Retinal pigment epithelial cell (primary cell): Measurements from ENCODE around the gene MARCHF6.

Experiments
- DNase-seq: peaks from one replicate; pipeline ENCODE4 v3.0.0-alpha.2; 2010; ENCODE audit warnings: low read depth
- H3K4me3 ChIP-seq: 2 replicates; pipeline ENCODE4 v1.5.1; 2011; ENCODE audit warnings: mild to moderate bottlenecking, low read length, control low read depth, moderate library complexity
- TF ChIP-seq, protein P1 (sequence below): conservative IDR thresholded peaks from 2 replicates; pipeline ENCODE4 v1.5.1; 2011; ENCODE audit warnings: low read depth, low read length, control low read depth, inconsistent platforms

Gene MARCHF6, protein sequence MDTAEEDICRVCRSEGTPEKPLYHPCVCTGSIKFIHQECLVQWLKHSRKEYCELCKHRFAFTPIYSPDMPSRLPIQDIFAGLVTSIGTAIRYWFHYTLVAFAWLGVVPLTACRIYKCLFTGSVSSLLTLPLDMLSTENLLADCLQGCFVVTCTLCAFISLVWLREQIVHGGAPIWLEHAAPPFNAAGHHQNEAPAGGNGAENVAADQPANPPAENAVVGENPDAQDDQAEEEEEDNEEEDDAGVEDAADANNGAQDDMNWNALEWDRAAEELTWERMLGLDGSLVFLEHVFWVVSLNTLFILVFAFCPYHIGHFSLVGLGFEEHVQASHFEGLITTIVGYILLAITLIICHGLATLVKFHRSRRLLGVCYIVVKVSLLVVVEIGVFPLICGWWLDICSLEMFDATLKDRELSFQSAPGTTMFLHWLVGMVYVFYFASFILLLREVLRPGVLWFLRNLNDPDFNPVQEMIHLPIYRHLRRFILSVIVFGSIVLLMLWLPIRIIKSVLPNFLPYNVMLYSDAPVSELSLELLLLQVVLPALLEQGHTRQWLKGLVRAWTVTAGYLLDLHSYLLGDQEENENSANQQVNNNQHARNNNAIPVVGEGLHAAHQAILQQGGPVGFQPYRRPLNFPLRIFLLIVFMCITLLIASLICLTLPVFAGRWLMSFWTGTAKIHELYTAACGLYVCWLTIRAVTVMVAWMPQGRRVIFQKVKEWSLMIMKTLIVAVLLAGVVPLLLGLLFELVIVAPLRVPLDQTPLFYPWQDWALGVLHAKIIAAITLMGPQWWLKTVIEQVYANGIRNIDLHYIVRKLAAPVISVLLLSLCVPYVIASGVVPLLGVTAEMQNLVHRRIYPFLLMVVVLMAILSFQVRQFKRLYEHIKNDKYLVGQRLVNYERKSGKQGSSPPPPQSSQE

DNA sequence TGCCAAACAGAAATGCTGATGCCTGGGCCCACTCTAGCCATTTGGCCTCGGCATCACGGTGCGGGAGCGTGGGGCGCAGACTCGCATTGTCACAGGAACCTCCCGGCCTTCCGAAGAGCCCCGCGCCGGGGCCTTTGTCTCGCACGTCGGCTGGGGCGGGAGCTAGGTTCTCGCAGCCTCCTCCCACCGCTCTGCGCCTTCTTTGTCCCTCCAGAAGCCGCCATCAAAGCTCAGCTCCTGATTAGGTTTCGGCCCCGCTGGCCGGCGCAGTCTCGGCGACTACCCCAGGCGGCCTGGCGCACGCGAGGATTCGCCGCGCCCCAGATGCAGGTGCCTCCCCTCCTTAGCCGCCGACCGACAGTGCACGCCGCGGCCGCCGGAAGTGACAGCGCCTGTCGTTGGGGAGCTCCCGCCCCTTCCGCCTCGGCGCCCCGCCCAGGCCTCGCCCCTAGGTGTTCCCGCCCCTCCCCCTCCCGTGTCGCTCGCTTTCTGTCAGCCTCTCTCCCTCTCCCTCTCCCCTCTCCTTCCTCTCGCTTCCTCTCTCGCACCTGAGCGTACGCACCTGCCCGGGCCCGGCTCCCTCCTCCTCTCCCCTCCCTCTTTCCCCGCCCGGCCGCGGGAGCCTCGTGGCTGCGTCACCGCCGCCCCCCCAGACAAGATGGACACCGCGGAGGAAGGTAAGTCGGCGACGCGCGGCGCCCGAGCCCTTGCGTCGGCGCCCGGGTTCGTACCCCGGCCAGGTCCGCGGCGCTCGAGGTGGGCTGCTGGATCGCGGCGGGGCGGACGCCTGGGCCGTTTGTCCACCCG is at the start of gene MARCHF6:
Gene MARCHF6, plus strand, starts transcription at position 455 of the 807 bp plus-strand sequence. Its CDS starts 204 bp downstream, at position 659.
- TF ChIP-seq, protein P1, sequence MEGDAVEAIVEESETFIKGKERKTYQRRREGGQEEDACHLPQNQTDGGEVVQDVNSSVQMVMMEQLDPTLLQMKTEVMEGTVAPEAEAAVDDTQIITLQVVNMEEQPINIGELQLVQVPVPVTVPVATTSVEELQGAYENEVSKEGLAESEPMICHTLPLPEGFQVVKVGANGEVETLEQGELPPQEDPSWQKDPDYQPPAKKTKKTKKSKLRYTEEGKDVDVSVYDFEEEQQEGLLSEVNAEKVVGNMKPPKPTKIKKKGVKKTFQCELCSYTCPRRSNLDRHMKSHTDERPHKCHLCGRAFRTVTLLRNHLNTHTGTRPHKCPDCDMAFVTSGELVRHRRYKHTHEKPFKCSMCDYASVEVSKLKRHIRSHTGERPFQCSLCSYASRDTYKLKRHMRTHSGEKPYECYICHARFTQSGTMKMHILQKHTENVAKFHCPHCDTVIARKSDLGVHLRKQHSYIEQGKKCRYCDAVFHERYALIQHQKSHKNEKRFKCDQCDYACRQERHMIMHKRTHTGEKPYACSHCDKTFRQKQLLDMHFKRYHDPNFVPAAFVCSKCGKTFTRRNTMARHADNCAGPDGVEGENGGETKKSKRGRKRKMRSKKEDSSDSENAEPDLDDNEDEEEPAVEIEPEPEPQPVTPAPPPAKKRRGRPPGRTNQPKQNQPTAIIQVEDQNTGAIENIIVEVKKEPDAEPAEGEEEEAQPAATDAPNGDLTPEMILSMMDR: no peak
- H3K4me3 ChIP-seq: peak within 1 kb of the TSS; percentile 87
- no peak for DNase-seq

DNA sequence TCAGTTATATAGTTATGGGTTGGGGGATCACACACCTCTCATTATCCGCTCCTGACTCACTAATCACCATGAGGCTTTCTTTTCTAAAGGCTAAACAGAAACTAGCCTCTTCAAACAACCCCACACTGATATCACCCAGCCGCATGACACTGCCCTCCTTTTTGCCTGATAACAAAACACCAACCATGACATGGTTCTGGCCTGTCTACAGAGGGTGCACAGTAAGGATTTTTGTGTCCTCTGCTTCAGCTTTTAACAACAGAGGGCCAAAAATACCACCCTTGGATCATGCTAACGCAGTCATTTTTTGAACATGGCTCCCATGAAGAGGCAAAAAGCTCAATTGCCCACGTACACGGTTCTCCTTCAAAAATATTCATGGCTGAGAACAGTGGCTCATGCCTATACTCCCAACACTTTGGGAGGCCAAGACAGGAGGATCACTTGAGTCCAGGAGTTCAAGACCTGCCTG is 49.8 kb upstream of the MARCHF6 start:
- TF ChIP-seq, protein P1: no peak
- H3K4me3 ChIP-seq: no peak overlapping the region
- DNase-seq: no peak

DNA sequence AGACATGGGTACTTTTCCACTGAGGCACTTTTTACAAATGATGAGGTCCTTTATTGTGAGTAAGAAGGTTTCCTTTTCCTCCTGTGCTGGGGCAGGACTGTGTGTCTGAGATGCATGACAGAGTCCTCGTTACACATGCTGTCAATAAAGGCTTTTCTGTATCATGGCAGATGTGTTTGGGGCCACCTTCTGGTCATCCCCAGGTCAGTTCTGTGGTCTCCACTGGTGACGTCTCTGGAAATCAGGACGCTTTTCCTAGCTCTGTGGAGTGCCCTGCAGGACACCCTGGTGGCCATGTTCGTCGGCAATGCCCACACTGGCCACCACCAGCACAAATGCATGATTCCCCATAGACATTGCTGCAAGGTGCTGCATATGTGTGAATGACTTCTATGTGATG is 48.6 kb upstream of the MARCHF6 start:
- no peak overlapping the region for H3K4me3 ChIP-seq
- no peak for DNase-seq
- TF ChIP-seq, protein P1: no peak

DNA sequence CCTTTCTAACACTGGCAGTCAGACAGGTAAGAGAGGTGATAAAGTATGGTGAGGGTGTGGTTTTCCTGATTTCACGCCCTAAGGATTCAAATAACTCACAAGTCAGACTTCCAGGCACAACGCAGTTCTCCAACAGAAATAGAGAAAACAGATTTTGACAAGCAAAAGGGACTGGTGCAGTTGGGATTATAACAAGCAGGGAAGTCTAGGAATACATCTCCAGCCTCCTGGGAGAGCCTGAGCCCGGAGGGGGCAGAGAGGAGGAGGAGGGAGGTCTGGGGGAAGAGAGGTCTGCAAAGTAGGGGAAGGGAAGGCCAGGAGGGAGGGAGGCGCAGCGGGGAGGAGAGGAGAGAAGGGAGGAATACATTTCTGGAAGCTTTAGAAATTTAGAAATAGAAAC is 47.4 kb upstream of the MARCHF6 start:
- TF ChIP-seq, protein P1: no peak
- no peak for DNase-seq
- no peak overlapping the region for H3K4me3 ChIP-seq

DNA sequence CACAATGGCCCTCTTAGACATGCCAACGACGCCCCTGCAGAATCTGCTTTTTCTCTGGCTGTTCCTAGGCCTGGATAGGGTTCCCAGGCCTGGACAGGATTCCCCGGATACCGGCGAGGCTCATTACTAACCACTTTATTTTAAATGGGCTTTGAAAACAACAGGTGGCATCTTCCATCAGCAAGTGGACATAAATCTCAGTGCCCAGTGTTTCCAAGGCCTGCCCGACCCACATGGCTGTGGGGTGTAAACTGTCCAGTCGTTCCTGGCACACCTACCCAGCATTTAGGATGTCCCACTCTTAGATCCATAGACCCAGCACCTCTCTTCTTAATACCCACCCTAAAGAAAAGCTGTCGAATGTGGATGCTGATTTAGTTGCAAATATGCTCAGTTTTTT is 46.7 kb upstream of the MARCHF6 start:
- DNase-seq: no peak
- TF ChIP-seq, protein P1: no peak
- peak overlapping the region; percentile 69 for H3K4me3 ChIP-seq
